H7 (cell line): Measurements from ENCODE around the gene LRRK2. TPM values are rescaled to one million over a fixed set of nuclear protein-coding genes. Genes with fewer than 3 reads are reported as not detected.

Experiments
- total RNA-seq: library from RNA; depleted of rRNA; stranded (reverse); fragments of >200 nt; shearing (Covaris generic); gene quantifications from 2 replicates; pipeline ENCODE4 v1.2.3, GENCODE V29; 2014; rRNA removed

The LRRK2 gene
- total RNA-seq, 1 experiment from 2014 or later, result 0.14 TPM

Other genes with a start within 250 kb of the LRRK2 start
- gene SLC2A13, start 118.9 kb upstream of the LRRK2 start, total RNA-seq, result 13.8 and 20.1 TPM in 2 replicates